WTC11 (cell line): ENCODE data around the gene SWT1.
"Not testable (repeated sequence)": the region's sequence is repeated elsewhere in the genome, so short reads cannot be mapped to it uniquely, and the experiment has no call there.

Experiments
- TF ChIP-seq, protein P1 (sequence below): fragments of 200-600 bp; IDR thresholded peaks from 2 replicates; pipeline ENCODE4 v1.8.0; 2022; ENCODE audit warnings: antibody characterized with exemption
- TF ChIP-seq, protein P2 (sequence below): fragments of 250-450 bp; sonication (Bioruptor Pico); IDR thresholded peaks from 2 replicates; pipeline ENCODE4 v1.9.0; 2021; ENCODE audit warnings: moderate library complexity, mild to moderate bottlenecking, inconsistent platforms, borderline replicate concordance
- TF ChIP-seq, protein P3 (sequence below): fragments of 250-450 bp; sonication (Bioruptor Pico); conservative IDR thresholded peaks from 2 replicates; pipeline ENCODE4 v1.9.0; 2021; ENCODE audit warnings: mild to moderate bottlenecking

- TF ChIP-seq, protein P1, sequence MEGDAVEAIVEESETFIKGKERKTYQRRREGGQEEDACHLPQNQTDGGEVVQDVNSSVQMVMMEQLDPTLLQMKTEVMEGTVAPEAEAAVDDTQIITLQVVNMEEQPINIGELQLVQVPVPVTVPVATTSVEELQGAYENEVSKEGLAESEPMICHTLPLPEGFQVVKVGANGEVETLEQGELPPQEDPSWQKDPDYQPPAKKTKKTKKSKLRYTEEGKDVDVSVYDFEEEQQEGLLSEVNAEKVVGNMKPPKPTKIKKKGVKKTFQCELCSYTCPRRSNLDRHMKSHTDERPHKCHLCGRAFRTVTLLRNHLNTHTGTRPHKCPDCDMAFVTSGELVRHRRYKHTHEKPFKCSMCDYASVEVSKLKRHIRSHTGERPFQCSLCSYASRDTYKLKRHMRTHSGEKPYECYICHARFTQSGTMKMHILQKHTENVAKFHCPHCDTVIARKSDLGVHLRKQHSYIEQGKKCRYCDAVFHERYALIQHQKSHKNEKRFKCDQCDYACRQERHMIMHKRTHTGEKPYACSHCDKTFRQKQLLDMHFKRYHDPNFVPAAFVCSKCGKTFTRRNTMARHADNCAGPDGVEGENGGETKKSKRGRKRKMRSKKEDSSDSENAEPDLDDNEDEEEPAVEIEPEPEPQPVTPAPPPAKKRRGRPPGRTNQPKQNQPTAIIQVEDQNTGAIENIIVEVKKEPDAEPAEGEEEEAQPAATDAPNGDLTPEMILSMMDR, result not testable (repeated sequence)
- TF ChIP-seq, protein P2, sequence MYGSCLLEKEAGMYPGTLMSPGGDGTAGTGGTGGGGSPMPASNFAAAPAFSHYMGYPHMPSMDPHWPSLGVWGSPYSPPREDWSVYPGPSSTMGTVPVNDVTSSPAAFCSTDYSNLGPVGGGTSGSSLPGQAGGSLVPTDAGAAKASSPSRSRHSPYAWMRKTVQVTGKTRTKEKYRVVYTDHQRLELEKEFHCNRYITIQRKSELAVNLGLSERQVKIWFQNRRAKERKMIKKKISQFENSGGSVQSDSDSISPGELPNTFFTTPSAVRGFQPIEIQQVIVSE, result not testable (repeated sequence)
- TF ChIP-seq, protein P3, sequence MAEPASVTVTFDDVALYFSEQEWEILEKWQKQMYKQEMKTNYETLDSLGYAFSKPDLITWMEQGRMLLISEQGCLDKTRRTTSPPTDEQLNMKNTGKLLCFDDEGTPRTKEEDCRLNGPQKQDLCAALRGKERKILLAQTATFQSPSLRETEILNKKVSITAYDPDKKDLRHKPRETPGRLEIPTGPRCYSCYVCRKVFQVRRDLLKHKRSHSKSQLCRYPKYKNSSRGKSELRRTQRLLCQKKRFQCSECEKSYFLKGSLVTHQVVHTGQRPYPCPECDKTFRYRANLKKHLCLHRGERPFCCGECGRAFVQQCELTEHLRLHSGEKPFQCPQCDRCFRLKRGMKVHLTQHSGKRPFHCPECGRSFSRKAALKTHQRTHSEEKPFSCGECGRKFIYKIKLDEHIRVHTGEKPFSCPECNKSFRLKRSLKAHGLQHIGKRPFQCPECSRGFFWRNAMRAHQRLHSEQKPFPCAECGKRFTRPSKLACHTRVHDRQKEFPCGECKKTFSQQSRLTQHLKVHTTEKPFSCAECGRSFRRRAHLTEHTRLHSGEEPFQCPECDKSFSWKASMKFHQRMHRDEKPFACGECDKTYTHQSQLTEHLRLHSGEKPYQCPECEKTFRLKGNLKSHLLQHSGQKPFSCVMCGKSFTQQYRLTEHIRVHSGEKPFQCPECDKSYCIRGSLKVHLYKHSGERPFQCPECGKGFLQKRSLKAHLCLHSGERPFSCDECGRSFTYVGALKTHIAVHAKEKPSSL (CRISPR knock-in tag), result not testable (repeated sequence)
Measured at GRCh38 chr1:185255595-185255994, 98.6 kb downstream of the SWT1 start.
